ENCODE measurements around the gene VASP.

Gene VASP

GRCh38 chr19:45529420-45529785 is 22.1 kb downstream of the VASP start:
- no peak overlapping the region for H3K4me3 ChIP-seq (ENCODE audit: control insufficient read depth, low read depth, low read length)
- no peak for TF ChIP-seq CTCF (IDR thresholded peaks at IDR 0.05; ENCODE audit: control insufficient read depth, insufficient read depth, low read depth, low read length, missing control alignments)
- no peak for DNase-seq (ENCODE audit: low read depth)

GRCh38 chr19:45531349-45531748 is 24.1 kb downstream of the VASP start:
- TF ChIP-seq CTCF (IDR thresholded peaks at IDR 0.05; ENCODE audit: control insufficient read depth, insufficient read depth, low read depth, low read length, missing control alignments) = no peak
- H3K4me3 ChIP-seq (ENCODE audit: control insufficient read depth, low read depth, low read length) = no peak overlapping the region
- no peak for DNase-seq (ENCODE audit: low read depth)

GRCh38 chr19:45539459-45539858 is 32.2 kb downstream of the VASP start:
- no peak for DNase-seq (ENCODE audit: low read depth)
- H3K4me3 ChIP-seq (ENCODE audit: control insufficient read depth, low read depth, low read length) = no peak overlapping the region
- TF ChIP-seq CTCF (IDR thresholded peaks at IDR 0.05; ENCODE audit: control insufficient read depth, insufficient read depth, low read depth, low read length, missing control alignments) = no peak

- H3K4me3 ChIP-seq (ENCODE audit: control insufficient read depth, low read depth, low read length) = no peak overlapping the region
- TF ChIP-seq CTCF (IDR thresholded peaks at IDR 0.05; ENCODE audit: control insufficient read depth, insufficient read depth, low read depth, low read length, missing control alignments) = no peak
- DNase-seq (ENCODE audit: low read depth) = no peak
Measured at GRCh38 chr19:45542234-45542668, 35.0 kb downstream of the VASP start.

GRCh38 chr19:45547211-45547770 is 40.0 kb downstream of the VASP start:
- no peak for TF ChIP-seq CTCF (IDR thresholded peaks at IDR 0.05; ENCODE audit: control insufficient read depth, insufficient read depth, low read depth, low read length, missing control alignments)
- no peak for DNase-seq (ENCODE audit: low read depth)
- H3K4me3 ChIP-seq (ENCODE audit: control insufficient read depth, low read depth, low read length) = no peak overlapping the region

GRCh38 chr19:45547965-45548609 is 40.8 kb downstream of the VASP start:
- TF ChIP-seq CTCF (IDR thresholded peaks at IDR 0.05; ENCODE audit: control insufficient read depth, insufficient read depth, low read depth, low read length, missing control alignments) = no peak
- DNase-seq (ENCODE audit: low read depth) = peak; percentile 62
- H3K4me3 ChIP-seq (ENCODE audit: control insufficient read depth, low read depth, low read length) = no peak overlapping the region

Data from AG09309 (cell line).